Measurements from ENCODE around the gene CDH19.
"Not testable (repeated sequence)": the region's sequence is repeated elsewhere in the genome, so short reads cannot be mapped to it uniquely, and the experiment has no call there.

Gene CDH19

GRCh38 chr18:66560094-66560493, 43.8 kb downstream of the CDH19 start:
- DNase-seq = peak; percentile 23

GRCh38 chr18:66558773-66559172, 45.1 kb downstream of the CDH19 start:
- no peak for DNase-seq

- no peak for DNase-seq
Observed at GRCh38 chr18:66557091-66557490, 46.8 kb downstream of the CDH19 start.

GRCh38 chr18:66555585-66555984, 48.3 kb downstream of the CDH19 start:
- DNase-seq = no peak

GRCh38 chr18:66553824-66554223, 50.1 kb downstream of the CDH19 start:
- DNase-seq = no peak

GRCh38 chr18:66550366-66550765, 53.5 kb downstream of the CDH19 start:
- DNase-seq = no peak

GRCh38 chr18:66548747-66549146, 55.1 kb downstream of the CDH19 start:
- no peak for DNase-seq

GRCh38 chr18:66534110-66534509, 69.8 kb downstream of the CDH19 start:
- DNase-seq = peak; percentile 83

- DNase-seq = peak; percentile 94
Observed at GRCh38 chr18:66533693-66534092, 70.2 kb downstream of the CDH19 start.

- DNase-seq = no peak
Observed at GRCh38 chr18:66523219-66523991, 80.5 kb downstream of the CDH19 start.

GRCh38 chr18:66513996-66514395, 89.9 kb downstream of the CDH19 start:
- DNase-seq = no peak

- no peak for DNase-seq
Observed at GRCh38 chr18:66511792-66512191, 92.1 kb downstream of the CDH19 start.

- DNase-seq = no peak
Observed at GRCh38 chr18:66511289-66511688, 92.6 kb downstream of the CDH19 start.

GRCh38 chr18:66510357-66511045, 93.4 kb downstream of the CDH19 start:
- no peak for DNase-seq

- DNase-seq = no peak
Observed at GRCh38 chr18:66508937-66509336, 95.0 kb downstream of the CDH19 start.

GRCh38 chr18:66506178-66506577, 97.7 kb downstream of the CDH19 start:
- no peak for DNase-seq

GRCh38 chr18:66497351-66497750, 106.5 kb downstream of the CDH19 start:
- no peak for DNase-seq

GRCh38 chr18:66495844-66496243, 108.0 kb downstream of the CDH19 start:
- DNase-seq = peak; percentile 6

GRCh38 chr18:66473882-66474281, 130.0 kb downstream of the CDH19 start:
- no peak for DNase-seq

GRCh38 chr18:66466184-66466583, 137.7 kb downstream of the CDH19 start:
- DNase-seq = not testable (repeated sequence)

GRCh38 chr18:66461344-66461743, 142.5 kb downstream of the CDH19 start:
- no peak for DNase-seq

- DNase-seq = no peak
Observed at GRCh38 chr18:66457245-66457644, 146.6 kb downstream of the CDH19 start.
